ENCODE results near the gene UTRN.

UTRN gene

DNA sequence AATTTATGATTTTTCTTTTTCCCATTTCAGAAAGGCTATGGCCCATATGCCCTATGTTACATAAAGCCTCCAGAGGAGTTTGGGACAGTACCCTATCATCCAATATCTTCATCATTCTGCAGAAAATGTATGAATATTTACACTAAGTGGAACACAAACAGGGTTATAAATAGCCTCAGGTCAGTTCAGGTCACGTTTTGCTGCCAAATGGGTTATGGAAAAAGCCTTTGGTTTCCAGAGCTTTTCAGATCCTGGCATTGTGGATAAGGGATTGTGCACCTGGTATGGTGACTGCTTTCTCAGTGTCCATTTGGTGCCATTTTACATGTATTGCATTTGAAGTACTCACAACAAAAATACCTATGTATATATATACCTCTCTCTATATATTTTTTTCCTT is 29.4 kb downstream of the UTRN start:
- no peak for TF ChIP-seq ZFX (IDR thresholded peaks at IDR 0.05; ENCODE audit: borderline replicate concordance)
- TF ChIP-seq, protein P1, sequence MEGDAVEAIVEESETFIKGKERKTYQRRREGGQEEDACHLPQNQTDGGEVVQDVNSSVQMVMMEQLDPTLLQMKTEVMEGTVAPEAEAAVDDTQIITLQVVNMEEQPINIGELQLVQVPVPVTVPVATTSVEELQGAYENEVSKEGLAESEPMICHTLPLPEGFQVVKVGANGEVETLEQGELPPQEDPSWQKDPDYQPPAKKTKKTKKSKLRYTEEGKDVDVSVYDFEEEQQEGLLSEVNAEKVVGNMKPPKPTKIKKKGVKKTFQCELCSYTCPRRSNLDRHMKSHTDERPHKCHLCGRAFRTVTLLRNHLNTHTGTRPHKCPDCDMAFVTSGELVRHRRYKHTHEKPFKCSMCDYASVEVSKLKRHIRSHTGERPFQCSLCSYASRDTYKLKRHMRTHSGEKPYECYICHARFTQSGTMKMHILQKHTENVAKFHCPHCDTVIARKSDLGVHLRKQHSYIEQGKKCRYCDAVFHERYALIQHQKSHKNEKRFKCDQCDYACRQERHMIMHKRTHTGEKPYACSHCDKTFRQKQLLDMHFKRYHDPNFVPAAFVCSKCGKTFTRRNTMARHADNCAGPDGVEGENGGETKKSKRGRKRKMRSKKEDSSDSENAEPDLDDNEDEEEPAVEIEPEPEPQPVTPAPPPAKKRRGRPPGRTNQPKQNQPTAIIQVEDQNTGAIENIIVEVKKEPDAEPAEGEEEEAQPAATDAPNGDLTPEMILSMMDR (IDR thresholded peaks at IDR 0.05), result no peak

DNA sequence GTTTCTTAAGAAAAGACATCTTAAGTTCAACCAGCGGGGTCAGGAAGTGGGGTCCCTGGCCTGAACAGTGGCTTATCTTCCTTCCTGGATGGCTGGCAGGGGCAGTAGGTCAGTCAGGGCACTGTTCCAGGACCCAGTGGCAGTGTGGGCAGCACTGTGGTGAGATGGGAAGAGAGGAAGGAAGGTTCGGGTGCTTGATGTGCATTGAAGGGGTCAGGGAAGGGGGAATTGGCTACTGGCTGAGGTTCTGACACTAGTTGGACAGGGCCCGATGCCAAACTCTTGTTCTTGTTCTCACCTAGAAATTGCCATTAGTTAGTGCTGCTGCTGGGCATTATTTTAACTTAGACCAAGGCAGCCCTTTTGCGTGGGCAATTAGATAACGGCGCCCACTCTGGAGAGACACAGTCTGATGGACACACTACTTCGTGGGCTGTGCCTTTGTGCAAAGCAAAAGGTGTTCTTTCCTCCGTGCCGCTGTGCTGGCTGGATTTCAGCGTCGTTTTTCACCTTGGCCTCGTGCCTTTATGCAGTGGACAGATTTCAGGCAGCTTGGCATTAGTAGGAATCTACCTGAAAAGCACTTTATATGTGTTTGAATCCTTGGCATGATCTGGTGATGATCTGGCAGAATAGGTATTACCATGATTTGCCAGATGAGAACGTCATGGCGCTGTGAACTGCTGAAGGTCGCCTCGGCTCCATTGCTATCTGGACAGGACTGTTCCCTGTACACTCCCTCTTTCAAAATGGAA is 30.3 kb downstream of the UTRN start:
- H3K27ac ChIP-seq, result no peak overlapping the region
- TF ChIP-seq, protein P1 (IDR thresholded peaks at IDR 0.05), result no peak
- TF ChIP-seq ZFX (IDR thresholded peaks at IDR 0.05; ENCODE audit: borderline replicate concordance), result no peak

More for the DNA sequence above, 29.4 kb downstream of the UTRN start:
- no peak overlapping the region for H3K27ac ChIP-seq

DNA sequence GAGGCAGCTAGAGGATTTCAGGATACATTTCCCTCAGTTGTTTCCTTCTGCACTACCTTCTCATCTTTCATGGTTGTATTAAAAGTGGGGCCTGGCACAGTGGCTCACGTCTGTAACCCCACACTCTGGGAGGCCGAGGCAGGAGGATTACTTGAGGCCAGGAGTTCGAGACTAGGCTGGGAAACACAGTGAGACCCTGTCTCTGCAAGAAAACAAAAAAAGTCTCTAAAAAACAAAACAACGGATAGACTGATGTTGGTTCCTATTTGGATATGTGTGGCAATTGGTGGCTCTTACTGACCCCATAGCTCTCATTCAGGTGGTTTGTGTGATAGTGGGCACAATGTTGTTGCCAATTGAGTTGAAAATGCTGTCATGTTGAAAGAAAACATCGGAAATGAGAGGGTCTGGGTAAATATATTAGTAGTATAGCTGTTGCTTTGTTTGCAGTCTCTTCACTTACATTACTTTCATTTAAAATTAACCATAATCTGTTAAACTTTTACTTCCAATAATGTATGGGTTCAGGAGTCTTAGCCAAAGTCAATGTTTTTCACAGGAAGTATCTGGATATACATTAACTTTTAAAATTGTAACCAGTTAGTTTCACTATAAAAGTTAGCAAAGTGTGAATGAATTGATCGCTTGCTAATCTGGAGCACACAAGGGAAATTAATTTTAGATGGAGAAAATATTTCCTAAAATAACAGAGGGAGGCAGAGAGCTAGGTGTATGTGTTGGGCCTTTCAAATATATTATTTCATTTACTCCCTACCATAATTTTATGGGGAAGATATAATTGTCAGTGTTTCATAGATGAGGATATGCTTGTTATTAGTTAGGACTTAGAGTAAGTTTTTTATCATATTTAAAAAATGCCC is 31.1 kb downstream of the UTRN start:
- TF ChIP-seq ZFX (IDR thresholded peaks at IDR 0.05; ENCODE audit: borderline replicate concordance), result no peak
- TF ChIP-seq, protein P1 (IDR thresholded peaks at IDR 0.05), result no peak
- no peak overlapping the region for H3K27ac ChIP-seq

DNA sequence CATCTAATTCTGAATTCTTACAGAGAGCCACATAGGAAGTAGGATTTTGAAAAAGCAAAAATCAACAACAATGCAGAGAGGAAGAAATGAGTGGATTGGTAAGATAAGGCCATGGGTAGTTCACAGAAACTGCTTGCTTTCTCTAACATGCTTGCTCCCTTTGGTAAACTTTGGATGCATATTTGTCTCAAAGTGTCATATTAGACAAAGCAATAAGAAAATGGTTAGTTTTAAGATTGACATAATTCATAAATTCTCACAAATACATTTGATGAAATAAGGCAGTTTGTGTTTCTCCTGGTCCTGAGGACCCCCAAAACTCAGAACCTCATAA is 31.7 kb downstream of the UTRN start:
- TF ChIP-seq, protein P1 (IDR thresholded peaks at IDR 0.05), result no peak
- no peak for TF ChIP-seq ZFX (IDR thresholded peaks at IDR 0.05; ENCODE audit: borderline replicate concordance)
- no peak overlapping the region for H3K27ac ChIP-seq

DNA sequence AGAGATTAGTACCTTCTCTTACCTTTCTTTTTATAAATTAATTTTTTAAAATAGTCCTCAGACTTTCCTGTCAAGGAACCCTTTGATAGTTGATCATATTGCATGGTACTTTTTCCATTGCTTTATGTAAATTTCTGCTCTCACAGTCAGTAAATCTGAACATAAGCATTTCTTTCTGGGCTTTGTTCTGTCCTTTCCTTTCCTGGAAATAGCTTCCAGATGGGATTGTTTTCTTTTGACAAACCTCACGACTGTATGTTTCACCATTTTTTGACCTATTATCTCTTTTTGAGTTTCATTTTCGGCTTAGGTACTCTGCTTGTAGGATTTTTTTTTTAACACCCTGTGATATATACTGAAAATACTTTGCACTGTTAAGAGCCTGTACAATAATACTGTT is 32.6 kb downstream of the UTRN start:
- TF ChIP-seq ZFX (IDR thresholded peaks at IDR 0.05; ENCODE audit: borderline replicate concordance), result no peak
- TF ChIP-seq, protein P1 (IDR thresholded peaks at IDR 0.05), result no peak
- H3K27ac ChIP-seq, result no peak overlapping the region

DNA sequence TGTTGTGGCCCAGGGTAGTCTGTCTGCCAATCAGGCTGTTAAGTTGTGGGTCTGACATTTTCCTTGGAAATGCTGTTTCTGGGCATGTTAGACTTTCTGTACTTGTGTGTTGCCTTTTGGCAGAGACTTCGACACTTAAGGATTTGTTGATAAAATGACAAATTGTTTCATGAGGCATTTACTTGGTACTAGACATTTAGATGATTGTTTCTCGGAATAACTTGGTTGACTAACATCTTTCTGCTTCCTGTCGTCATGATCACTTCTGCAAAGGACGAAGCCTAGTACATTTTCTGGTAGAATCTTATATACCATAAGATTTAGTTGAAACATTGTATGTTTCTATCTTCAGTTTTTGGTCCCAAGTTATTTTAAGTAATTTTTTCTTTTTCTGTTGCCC is 34.1 kb downstream of the UTRN start:
- no peak overlapping the region for H3K27ac ChIP-seq
- TF ChIP-seq ZFX (IDR thresholded peaks at IDR 0.05; ENCODE audit: borderline replicate concordance), result no peak
- TF ChIP-seq, protein P1 (IDR thresholded peaks at IDR 0.05), result no peak

DNA sequence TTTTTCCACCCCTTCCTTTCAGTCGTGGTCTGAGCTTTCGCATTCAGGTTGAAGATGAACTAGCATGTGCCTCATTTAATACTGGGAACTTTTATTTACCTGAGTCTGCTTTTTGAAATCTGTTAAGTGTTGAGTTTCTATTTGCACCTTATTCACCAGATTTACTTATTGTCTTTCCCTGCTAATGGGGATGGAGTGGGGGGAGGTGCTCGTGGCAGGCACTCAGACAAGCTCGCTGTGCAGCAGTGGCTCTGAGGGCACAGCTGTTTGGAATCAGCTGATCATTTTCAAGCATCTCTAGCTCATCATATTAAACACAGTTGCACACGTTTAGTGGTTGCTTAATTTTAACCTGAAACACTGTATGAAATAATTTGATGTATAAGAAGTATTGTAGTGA is 35.6 kb downstream of the UTRN start:
- no peak overlapping the region for H3K27ac ChIP-seq
- TF ChIP-seq ZFX (IDR thresholded peaks at IDR 0.05; ENCODE audit: borderline replicate concordance), result no peak
- TF ChIP-seq, protein P1 (IDR thresholded peaks at IDR 0.05), result no peak
